CD14-positive monocyte (primary cell): ENCODE data around the gene DENND4A. TPM values are rescaled to one million over a fixed set of nuclear protein-coding genes. Genes with fewer than 3 reads are reported as not detected.

Source experiments
- DNase-seq, 3 donors: peaks; one replicate each; pipeline ENCODE4 v3.0.0-alpha.2; 2011 to 2022
- H2AFZ ChIP-seq: 2 replicates; pipeline ENCODE4 v1.6.0; 2012; ENCODE audit warnings: mild to moderate bottlenecking, low read depth, low read length, inconsistent platforms; ENCODE audit not compliant: insufficient read depth, poor library complexity, severe bottlenecking
- H3K27ac ChIP-seq, 2 donors: 1 replicate in 1 of 2; 2 replicates in 1 of 2; pipeline ENCODE4 v1.5.1; 2012 to 2013; ENCODE audit warnings: low read length in 2 of 2, control low read depth in 1 of 2, inconsistent platforms in 1 of 2, low read depth in 1 of 2, mild to moderate bottlenecking in 1 of 2
- H3K27me3 ChIP-seq, 2 donors: one replicate each; pipeline versions ENCODE4 v1.6.0 to v1.6.1; 2011 to 2013; ENCODE audit warnings: low read length in 2 of 2; ENCODE audit not compliant: control insufficient read depth in 2 of 2, insufficient read depth in 2 of 2
- H3K36me3 ChIP-seq, 2 donors: replicated peaks in 1 of 2; 1 replicate in 1 of 2; 2 replicates in 1 of 2; pipeline versions ENCODE4 v1.5.1 to v1.6.1; 2012 to 2013; ENCODE audit warnings: low read length in 2 of 2, control low read depth in 1 of 2, inconsistent platforms in 1 of 2, mild to moderate bottlenecking in 1 of 2; ENCODE audit not compliant: insufficient read depth in 2 of 2, control insufficient read depth in 1 of 2
- H3K4me1 ChIP-seq, 2 donors: 1 replicate in 1 of 2; 2 replicates in 1 of 2; pipeline versions ENCODE4 v1.5.1 to v1.6.1; 2012 to 2013; ENCODE audit warnings: low read length in 2 of 2, control low read depth in 1 of 2, inconsistent platforms in 1 of 2, mild to moderate bottlenecking in 1 of 2, moderate library complexity in 1 of 2; ENCODE audit not compliant: insufficient read depth in 2 of 2, control insufficient read depth in 1 of 2
- H3K4me2 ChIP-seq: replicated peaks from 2 replicates; pipeline ENCODE3; 2012; ENCODE audit warnings: low read length, moderate library complexity, mild to moderate bottlenecking; ENCODE audit not compliant: poor library complexity, severe bottlenecking; ENCODE audit errors: extremely low read depth
- H3K4me3 ChIP-seq, 3 experiments: fragments of 200-600 bp in 1 of 3; sonication (generic) in 1 of 3; replicated peaks in 1 of 3; 1 replicate in 2 of 3; 2 replicates in 1 of 3; pipeline ENCODE4 v1.5.1; 2011 to 2013; ENCODE audit warnings: low read length in 3 of 3, mild to moderate bottlenecking in 3 of 3, control low read depth in 2 of 3, low read depth in 2 of 3, inconsistent platforms in 1 of 3, moderate library complexity in 1 of 3
- H3K79me2 ChIP-seq: 2 replicates; pipeline ENCODE4 v1.6.0; 2012; ENCODE audit warnings: mild to moderate bottlenecking, control low read depth, inconsistent platforms, low read length, moderate library complexity; ENCODE audit not compliant: insufficient read depth
- H3K9ac ChIP-seq: 2 replicates; pipeline ENCODE4 v1.6.0; 2017; ENCODE audit warnings: low read length, mild to moderate bottlenecking; ENCODE audit not compliant: insufficient read depth, poor library complexity, severe bottlenecking
- H3K9me3 ChIP-seq, 2 donors: replicated peaks in 1 of 2; 1 replicate in 1 of 2; 2 replicates in 1 of 2; pipeline versions ENCODE4 v1.5.1 to v1.6.1; 2012 to 2013; ENCODE audit warnings: low read length in 2 of 2, control low read depth in 1 of 2; ENCODE audit not compliant: control insufficient read depth in 1 of 2, insufficient read depth in 1 of 2
- H4K20me1 ChIP-seq: 2 replicates; pipeline ENCODE4 v1.6.0; 2012; ENCODE audit warnings: mild to moderate bottlenecking, low read length, control low read depth, moderate library complexity; ENCODE audit not compliant: insufficient read depth
- H3K27ac Mint-ChIP-seq, 7 donors: one replicate each; pipeline ENCODE4 v1.8.0; 2020; ENCODE audit warnings: mild to moderate bottlenecking in 7 of 7, mixed read lengths in 7 of 7, moderate library complexity in 6 of 7, inconsistent platforms in 2 of 7
- H3K27me3 Mint-ChIP-seq, 3 donors: one replicate each; pipeline ENCODE4 v1.8.0; 2021 to 2022; ENCODE audit warnings: low read depth in 3 of 3, mild to moderate bottlenecking in 3 of 3, mixed read lengths in 3 of 3, moderate library complexity in 3 of 3, inconsistent platforms in 1 of 3
- H3K36me3 Mint-ChIP-seq, 2 donors: one replicate each; pipeline ENCODE4 v1.8.0; 2020; ENCODE audit warnings: mixed read lengths in 2 of 2, inconsistent platforms in 1 of 2, mild to moderate bottlenecking in 1 of 2
- H3K4me1 Mint-ChIP-seq: one replicate; pipeline ENCODE4 v1.8.0; 2020; ENCODE audit warnings: mild to moderate bottlenecking, mixed read lengths
- H3K4me3 Mint-ChIP-seq, 2 donors: one replicate each; pipeline ENCODE4 v1.8.0; 2020; ENCODE audit warnings: mild to moderate bottlenecking in 2 of 2, mixed read lengths in 2 of 2, moderate library complexity in 1 of 2
- H3K9me3 Mint-ChIP-seq, 7 donors: one replicate each; pipeline ENCODE4 v1.8.0; 2020 to 2022; ENCODE audit warnings: mixed read lengths in 7 of 7, mild to moderate bottlenecking in 6 of 7, moderate library complexity in 6 of 7, inconsistent platforms in 2 of 7
- WGBS: methylation state at CpG from one replicate; pipeline ENCODE4 v1.1.5; 2013; ENCODE audit warnings: missing lambda C conversion rate; ENCODE audit not compliant: insufficient coverage; 5-methylcytosine and 5-hydroxymethylcytosine counted together
- intact Hi-C, 2 donors: fragments of 100-400 bp; cut with micrococcal nuclease; formaldehyde crosslinking; loops; one replicate each; pipeline versions ENCODE4 v1.15.0 to v1.15.1; 2023
- polyA plus RNA-seq, 3 donors: library from polyadenylated mRNA; depleted of rRNA in 1 of 3; unstranded in 2 of 3; stranded (reverse) in 1 of 3; fragments of 300-500 nt in 2 of 3; fragments of >200 nt in 1 of 3; fragmentation: Illumina TruSeq in 2 of 3; gene quantifications; 1 replicate in 2 of 3; 2 replicates in 1 of 3; pipeline ENCODE4 v1.2.3, GENCODE V29; 2012 to 2021
- TF ChIP-seq, protein P1 (sequence below): fragments of 200-600 bp; IDR thresholded peaks from one replicate; pipeline ENCODE4 v1.8.0; 2022; ENCODE audit warnings: antibody characterized with exemption, mild to moderate bottlenecking

Gene DENND4A
- polyA plus RNA-seq, 3 donors, result 4.6 to 11.0 (median 6.9) TPM

DNA sequence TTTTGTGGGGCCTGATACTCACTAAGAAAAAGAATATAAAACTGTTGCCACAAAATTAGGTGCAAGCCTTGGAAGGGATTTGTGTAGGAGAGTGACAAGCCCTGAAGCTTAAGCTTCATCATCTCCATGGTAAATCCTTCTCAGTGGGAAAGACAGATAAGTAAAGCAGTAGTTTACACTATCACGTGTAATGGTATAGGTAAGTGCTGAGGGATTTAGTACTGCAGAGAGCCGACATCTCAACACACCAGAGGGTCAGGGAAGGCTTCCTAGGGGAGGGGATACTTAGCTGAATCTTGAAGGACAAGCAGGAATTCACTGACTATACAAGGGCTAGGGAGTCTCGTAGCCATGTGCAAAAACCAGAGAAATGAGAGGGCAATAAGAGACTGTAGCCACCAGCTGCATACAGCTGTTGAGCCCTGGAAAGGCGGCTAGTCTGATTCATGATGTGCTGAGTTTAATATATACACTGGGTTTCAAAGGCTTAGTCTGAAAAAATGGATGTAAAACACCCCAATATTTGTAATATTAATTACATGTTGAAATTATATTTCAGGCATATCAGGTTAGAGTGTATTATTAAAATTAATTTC lies 159.2 kb downstream of the DENND4A start:
- H3K36me3 Mint-ChIP-seq, result peaks cover 2 to 3% of the 10 kb centered on the region in 2 donors
- intact Hi-C loops, result loop anchor here in 1 of 2 donors (10.0 kb wide), 1 partner anchor 562 kb away; no protein-coding TSS in a partner anchor
- H3K9me3 ChIP-seq, result no peaks in the 10 kb centered on the region
- no peaks in the 10 kb centered on the region for H3K27me3 ChIP-seq
- H4K20me1 ChIP-seq, result no peaks in the 10 kb centered on the region
- H3K27ac ChIP-seq, result no peak overlapping the region
- H3K4me3 Mint-ChIP-seq, result no peak overlapping the region
- peaks cover 0 to 2% (median 0%) of the 10 kb centered on the region in 3 donors for H3K27me3 Mint-ChIP-seq
- TF ChIP-seq, protein P1, sequence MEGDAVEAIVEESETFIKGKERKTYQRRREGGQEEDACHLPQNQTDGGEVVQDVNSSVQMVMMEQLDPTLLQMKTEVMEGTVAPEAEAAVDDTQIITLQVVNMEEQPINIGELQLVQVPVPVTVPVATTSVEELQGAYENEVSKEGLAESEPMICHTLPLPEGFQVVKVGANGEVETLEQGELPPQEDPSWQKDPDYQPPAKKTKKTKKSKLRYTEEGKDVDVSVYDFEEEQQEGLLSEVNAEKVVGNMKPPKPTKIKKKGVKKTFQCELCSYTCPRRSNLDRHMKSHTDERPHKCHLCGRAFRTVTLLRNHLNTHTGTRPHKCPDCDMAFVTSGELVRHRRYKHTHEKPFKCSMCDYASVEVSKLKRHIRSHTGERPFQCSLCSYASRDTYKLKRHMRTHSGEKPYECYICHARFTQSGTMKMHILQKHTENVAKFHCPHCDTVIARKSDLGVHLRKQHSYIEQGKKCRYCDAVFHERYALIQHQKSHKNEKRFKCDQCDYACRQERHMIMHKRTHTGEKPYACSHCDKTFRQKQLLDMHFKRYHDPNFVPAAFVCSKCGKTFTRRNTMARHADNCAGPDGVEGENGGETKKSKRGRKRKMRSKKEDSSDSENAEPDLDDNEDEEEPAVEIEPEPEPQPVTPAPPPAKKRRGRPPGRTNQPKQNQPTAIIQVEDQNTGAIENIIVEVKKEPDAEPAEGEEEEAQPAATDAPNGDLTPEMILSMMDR, result no peak
- H3K4me2 ChIP-seq, result no peak overlapping the region
- H3K9ac ChIP-seq, result no peak overlapping the region
- H2AFZ ChIP-seq, result no peak overlapping the region
- H3K36me3 ChIP-seq, result no peaks in the 10 kb centered on the region
- H3K79me2 ChIP-seq, result no peaks in the 10 kb centered on the region
- no peak for DNase-seq
- 100% methylated on average over 1 of the region's 4 CpGs for WGBS
- H3K4me3 ChIP-seq, result no peak overlapping the region
- H3K27ac Mint-ChIP-seq, result peak overlapping the region in 1 of 7 donors; percentile 37
- H3K9me3 Mint-ChIP-seq, result no peaks in the 10 kb centered on the region
- H3K4me1 Mint-ChIP-seq, result peaks cover 2% of the 10 kb centered on the region
- H3K4me1 ChIP-seq, result no peaks in the 10 kb centered on the region

DNA sequence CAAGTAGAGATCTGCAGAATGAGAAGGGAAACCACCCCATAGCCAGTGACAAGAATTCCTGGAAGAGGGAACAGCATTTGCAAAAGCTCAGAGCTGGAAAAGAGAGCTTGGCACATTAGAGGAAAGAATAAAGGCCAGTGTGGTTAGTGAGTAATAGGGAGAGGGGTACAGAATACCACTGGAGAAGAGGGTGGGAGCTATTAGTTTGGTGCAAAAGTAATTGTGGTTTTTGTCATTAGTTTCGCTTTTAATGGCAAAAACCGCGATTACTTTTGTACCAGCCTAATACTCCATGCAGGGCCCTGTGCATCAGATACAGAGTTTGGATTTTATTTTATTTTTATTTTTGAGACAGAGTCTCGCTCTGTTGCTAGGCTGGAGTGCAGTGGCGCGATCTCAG lies 160.6 kb downstream of the DENND4A start:
- no peak overlapping the region for H2AFZ ChIP-seq
- no peak overlapping the region for H3K4me2 ChIP-seq
- H3K4me1 Mint-ChIP-seq, result peaks cover 2% of the 10 kb centered on the region
- peaks cover 0 to 2% (median 0%) of the 10 kb centered on the region in 3 donors for H3K27me3 Mint-ChIP-seq
- TF ChIP-seq, protein P1, result no peak
- no peak overlapping the region for H3K9ac ChIP-seq
- no peaks in the 10 kb centered on the region for H4K20me1 ChIP-seq
- no peaks in the 10 kb centered on the region for H3K27me3 ChIP-seq
- intact Hi-C loops, result loop anchor here in 1 of 2 donors (10.0 kb wide), 1 partner anchor 563 kb away; no protein-coding TSS in a partner anchor
- no peaks in the 10 kb centered on the region for H3K9me3 ChIP-seq
- no peak overlapping the region for H3K27ac Mint-ChIP-seq
- no peaks in the 10 kb centered on the region for H3K36me3 ChIP-seq
- no peaks in the 10 kb centered on the region for H3K79me2 ChIP-seq
- H3K4me3 Mint-ChIP-seq, result no peak overlapping the region
- H3K4me1 ChIP-seq, result no peaks in the 10 kb centered on the region
- DNase-seq, result no peak
- H3K27ac ChIP-seq, result no peak overlapping the region
- 93% methylated on average over 3 of the region's 6 CpGs for WGBS
- no peak overlapping the region for H3K4me3 ChIP-seq
- no peaks in the 10 kb centered on the region for H3K9me3 Mint-ChIP-seq
- H3K36me3 Mint-ChIP-seq, result peaks cover 2 to 3% of the 10 kb centered on the region in 2 donors
